ENCODE measurements around the gene DNAH9.

DNAH9 gene

DNA sequence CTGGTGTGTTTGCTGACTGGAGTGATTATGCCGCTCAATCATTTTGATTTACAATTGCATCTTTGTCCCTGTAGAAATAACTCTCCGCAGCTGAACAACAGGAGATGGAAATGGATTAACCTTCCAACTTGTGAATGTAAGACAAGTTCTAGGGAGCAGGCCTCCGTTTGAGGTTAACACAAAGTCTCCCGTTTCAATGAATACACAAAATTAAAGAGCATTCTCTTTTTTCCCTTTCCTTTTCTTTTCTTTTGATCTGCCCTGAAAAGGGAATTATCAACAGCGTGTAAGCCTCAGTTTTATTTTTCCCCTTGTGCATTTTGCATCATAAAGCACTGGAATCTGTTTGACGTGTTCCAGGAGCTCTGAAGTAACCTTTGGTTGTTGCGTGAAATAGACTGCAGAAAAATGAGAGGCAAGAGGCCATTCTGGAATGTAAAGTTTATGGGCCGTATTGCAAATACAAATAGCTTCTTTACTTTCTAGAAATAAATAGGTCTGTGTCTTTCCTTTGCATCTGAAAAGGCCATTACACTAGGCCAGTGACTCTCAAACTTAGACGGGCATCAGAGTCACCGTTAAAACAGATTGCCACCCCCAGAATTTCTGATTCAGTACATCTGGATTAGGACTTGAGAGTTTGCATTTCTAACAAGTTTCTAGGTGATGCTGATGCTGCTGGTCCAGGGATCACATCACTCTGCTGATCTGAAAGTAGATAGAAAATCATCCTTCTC lies 234.3 kb downstream of the DNAH9 start:
- no peak for DNase-seq (ENCODE audit: extremely low read depth in 1 of 2, low read depth in 1 of 2)

- DNase-seq (ENCODE audit: extremely low read depth in 1 of 2, low read depth in 1 of 2) = no peak
These were observed 238.2 kb downstream of the DNAH9 start for GRCh38 chr17:11836508-11836907.

DNA sequence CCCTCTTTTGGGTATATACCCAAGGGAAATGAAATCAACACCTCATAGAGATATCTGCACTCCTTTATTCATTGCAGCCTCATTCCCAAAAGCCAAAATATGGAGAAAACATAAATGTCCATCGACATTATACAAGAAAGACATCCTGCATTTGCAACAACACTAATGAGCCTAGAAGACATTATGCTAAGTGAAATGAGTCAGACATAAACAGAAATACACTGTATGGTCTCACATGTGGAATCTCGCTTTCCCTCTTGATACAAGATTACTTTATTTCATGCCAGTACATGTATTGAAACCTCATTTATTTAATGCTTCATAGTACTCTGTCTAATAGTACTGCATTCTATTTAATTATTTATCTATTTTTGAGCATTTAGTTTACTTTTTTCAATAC lies 241.8 kb downstream of the DNAH9 start:
- DNase-seq (ENCODE audit: extremely low read depth in 1 of 2, low read depth in 1 of 2) = no peak

GRCh38 chr17:11840831-11841230 lies 242.6 kb downstream of the DNAH9 start:
- no peak for DNase-seq (ENCODE audit: extremely low read depth in 1 of 2, low read depth in 1 of 2)

GRCh38 chr17:11848330-11848729 lies 250.1 kb downstream of the DNAH9 start:
- no peak for DNase-seq (ENCODE audit: extremely low read depth in 1 of 2, low read depth in 1 of 2)

DNA sequence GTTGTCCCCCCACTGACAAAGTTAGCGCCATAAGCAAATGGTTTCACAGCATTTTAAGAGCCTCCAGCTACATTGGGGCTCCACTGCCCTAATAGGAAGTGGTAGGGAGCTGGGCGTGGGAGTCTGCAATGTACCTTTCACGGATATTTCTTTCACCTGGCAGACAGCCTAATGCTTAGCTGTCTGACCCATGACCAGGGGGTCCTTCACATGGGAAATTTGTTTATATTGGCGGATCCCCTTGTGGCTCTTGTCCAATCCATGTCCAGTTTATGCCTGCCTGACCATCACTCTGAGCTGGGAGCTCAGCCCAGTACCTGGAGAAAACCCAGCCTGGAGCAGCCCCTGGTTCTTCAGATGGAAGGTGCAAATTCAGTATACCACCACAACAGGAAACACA lies 254.0 kb downstream of the DNAH9 start:
- DNase-seq (ENCODE audit: extremely low read depth in 1 of 2, low read depth in 1 of 2) = no peak

DNA sequence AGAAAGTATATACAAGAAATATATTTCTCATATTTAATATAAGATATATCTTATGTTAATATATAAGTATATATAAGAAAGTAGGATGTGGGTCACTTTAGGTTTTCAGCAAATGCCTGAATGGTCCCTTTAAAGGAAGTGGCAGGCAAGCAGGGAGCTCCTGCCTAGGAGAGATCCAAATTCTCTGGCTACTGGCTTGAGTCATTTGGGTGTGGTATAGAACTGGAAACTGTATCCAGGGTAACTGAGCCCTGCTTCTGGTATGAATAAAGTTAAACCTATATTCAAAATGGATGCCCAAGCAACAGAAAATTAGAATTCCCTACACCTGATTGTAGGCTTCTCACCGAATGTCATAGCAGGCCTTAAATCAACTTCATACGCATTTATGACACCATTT lies 254.6 kb downstream of the DNAH9 start:
- no peak for DNase-seq (ENCODE audit: extremely low read depth in 1 of 2, low read depth in 1 of 2)

DNA sequence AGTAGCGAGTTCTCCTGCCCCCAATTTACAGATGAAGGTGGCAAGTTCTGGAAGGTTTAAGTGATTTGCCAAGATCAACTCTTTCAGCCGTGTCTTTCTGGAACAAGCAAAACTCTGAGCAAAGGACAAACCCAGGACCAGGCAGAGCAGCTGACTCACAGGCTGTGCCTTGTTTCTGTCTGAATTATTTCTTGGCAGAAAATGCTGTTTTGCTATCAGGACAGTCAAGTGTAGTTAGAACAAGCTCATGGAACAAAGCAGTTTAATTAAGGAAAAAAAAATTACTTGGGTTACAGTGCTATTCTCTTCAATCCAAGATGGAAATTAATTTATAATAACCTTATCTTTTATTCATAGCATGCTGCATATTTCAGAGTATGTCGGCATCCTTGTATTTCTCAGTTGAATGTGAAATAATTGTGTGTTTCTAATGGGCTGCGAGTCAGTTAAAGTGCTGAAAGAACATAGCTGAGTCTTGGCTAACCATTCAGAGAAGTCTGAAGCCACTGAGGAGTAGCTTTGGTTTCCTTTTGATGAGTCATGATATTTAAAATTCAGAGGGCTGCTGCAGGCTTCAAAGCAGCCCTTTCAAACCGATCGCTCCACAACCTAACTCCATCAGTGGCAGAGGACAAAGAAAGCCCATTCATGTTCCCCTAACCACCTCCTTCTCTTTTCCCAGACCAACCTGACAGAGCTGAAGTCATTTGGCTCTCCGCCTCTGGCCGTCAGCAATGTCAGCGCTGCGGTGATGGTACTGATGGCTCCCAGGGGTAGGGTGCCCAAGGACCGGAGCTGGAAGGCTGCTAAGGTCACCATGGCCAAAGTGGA lies 255.3 kb downstream of the DNAH9 start:
- DNase-seq (ENCODE audit: extremely low read depth in 1 of 2, low read depth in 1 of 2) = no peak

- DNase-seq (ENCODE audit: extremely low read depth in 1 of 2, low read depth in 1 of 2) = no peak
These were observed 257.0 kb downstream of the DNAH9 start for GRCh38 chr17:11855306-11855705.

DNA sequence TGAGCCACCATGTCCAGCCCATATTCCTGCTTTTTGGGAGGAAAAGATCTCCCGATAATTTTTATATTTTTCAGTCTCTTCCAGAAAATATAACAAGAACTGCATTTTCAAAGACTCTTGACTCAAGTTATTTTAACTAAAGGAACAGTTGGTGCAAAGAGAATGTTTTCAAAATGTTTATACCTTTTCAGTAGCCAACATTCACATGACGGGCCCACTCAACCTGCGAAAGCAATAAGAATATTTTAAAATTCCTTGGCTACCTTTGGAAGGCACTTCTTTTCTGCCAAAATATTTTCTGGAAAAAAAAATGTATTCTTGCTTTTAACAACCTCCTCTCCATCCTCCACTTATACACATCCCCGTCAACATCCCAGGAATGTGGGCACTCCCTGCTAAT lies 258.7 kb downstream of the DNAH9 start:
- no peak for DNase-seq (ENCODE audit: extremely low read depth in 1 of 2, low read depth in 1 of 2)

- DNase-seq (ENCODE audit: extremely low read depth in 1 of 2, low read depth in 1 of 2) = no peak
These were observed 271.6 kb downstream of the DNAH9 start for GRCh38 chr17:11869680-11870394.

DNA sequence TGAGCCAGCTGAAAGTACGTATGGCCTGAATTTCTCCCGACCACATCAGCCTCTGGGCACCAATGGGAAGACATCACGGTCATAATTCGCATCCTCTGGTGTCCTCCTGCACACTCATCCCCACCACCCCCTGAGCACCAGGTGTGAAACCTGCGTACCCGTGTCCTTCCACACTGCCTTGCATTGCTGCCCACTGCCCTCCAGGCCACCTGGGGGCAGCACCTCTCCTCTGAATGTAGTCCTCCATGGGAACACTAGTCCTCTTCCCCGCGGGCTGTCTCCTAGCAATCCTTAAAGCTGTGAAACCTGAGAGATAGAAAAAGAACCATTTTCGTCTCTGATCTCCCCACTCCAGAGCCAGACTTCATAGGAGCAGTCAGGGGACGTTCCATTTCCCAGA lies 273.5 kb downstream of the DNAH9 start:
- no peak for DNase-seq (ENCODE audit: extremely low read depth in 1 of 2, low read depth in 1 of 2)

DNA sequence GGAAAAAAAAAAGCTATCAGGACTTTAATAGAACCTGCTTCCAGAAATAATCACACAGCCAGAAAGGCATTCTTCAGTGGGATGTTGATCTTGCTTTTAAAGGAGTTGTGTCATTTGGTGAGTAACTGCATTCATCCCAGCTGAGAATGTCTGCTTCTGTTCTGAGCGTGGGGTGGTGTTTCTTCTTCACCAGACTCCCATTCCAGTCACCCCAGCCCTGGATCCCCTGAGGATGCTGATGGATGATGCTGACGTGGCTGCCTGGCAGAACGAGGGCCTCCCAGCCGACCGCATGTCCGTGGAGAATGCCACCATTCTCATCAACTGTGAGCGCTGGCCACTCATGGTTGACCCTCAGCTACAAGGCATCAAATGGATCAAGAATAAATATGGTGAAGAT lies 276.5 kb downstream of the DNAH9 start:
- no peak for DNase-seq (ENCODE audit: extremely low read depth in 1 of 2, low read depth in 1 of 2)

DNA sequence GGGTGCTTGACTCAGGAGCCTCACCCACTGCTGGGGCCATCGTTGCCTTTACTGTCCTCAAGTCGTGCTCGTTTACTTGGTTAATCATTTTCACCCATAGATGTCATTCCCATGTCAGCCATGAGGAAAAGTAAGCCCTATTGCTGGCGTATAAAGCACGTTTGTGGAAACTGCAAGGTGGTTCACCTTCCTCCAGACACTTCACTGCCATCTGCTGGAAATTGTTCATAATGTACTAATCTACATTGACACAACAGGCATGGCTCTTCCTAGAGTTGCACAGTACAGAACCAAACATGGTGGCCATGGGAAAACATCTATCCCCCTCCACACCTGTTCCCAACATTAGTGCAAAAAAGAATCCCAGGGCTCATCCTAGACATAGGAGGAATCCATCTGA lies 282.4 kb downstream of the DNAH9 start:
- DNase-seq (ENCODE audit: extremely low read depth in 1 of 2, low read depth in 1 of 2) = no peak

DNA sequence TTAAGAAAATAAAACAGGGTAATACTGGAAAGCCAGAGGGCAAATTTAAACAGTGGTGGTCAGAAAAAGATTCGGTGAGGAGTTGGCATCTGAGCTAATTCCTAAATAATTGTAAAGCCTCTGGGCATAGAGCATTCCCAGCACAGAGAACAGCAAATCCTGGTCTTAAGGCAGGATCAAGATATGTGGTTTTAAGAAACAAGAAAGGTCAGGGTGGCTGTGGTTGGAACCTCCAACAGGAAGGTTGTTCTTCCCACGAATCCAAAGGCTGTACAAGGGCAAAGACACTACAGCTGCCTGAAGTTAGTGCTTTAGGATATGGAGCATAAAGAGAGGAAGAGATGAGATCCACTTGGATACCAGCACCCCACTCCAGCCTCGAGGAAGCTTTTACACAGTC lies 284.4 kb downstream of the DNAH9 start:
- DNase-seq (ENCODE audit: extremely low read depth in 1 of 2, low read depth in 1 of 2) = no peak

- DNase-seq (ENCODE audit: extremely low read depth in 1 of 2, low read depth in 1 of 2) = no peak
These were observed 286.8 kb downstream of the DNAH9 start for GRCh38 chr17:11885051-11885450.

GRCh38 chr17:11889266-11889665 lies 291.0 kb downstream of the DNAH9 start:
- no peak for DNase-seq (ENCODE audit: extremely low read depth in 1 of 2, low read depth in 1 of 2)

DNA sequence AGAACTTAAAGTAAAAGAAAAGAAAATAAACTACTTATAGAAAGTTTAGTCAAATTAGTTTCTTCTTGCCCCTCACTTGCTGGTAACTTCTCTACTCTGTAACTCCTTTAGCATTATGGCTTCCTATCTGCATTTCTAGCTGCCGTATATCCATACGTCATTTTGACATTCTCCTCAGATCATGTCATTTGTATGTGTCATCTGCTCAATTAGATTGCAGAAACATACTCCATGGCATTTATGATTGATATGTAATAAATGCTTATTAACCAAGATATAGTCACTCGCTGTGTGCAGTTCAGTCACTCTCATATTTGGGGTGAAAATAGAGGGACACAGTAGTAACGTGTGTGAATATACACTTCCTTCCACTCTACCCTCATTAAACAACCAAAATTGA lies 295.6 kb downstream of the DNAH9 start:
- DNase-seq (ENCODE audit: extremely low read depth in 1 of 2, low read depth in 1 of 2) = no peak

GRCh38 chr17:11896199-11896598 lies 297.9 kb downstream of the DNAH9 start:
- no peak for DNase-seq (ENCODE audit: extremely low read depth in 1 of 2, low read depth in 1 of 2)

GRCh38 chr17:11898526-11899235 lies 300.4 kb downstream of the DNAH9 start:
- no peak for DNase-seq (ENCODE audit: extremely low read depth in 1 of 2, low read depth in 1 of 2)

DNA sequence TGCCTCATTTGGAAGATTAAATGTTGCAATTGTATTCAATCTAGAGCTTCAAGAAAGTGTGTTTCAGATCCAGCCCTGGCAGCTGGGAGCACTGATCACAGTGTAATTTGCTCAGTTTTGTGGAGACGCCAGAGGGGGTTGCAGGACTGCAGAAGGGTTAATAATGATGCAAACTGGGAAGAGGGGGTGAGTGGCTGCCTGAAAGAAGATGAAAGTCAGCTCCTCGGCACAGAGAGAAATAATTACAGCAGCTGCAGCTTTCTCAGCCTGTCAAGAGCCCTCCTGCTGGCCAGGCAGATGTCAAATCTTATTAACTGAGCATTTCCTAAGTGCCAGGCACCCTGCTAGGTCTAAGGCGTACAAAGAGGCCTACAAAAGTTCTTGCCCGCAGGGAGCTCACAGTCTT lies 301.3 kb downstream of the DNAH9 start:
- DNase-seq (ENCODE audit: extremely low read depth in 1 of 2, low read depth in 1 of 2) = no peak

Measured in activated CD8-positive, alpha-beta memory T cell treated with anti-CD3 and anti-CD28 coated beads for 1 hour (primary cell).